GM12873 (cell line): ENCODE measurements around the gene NAIF1.

Experiments
- CTCF ChIP-seq: IDR thresholded peaks from 2 replicates; pipeline ENCODE4 v1.5.1; 2012; ENCODE audit warnings: low read depth, mild to moderate bottlenecking, moderate library complexity, low read length, control low read depth; ENCODE audit not compliant: insufficient read depth; ENCODE audit errors: missing control alignments

The NAIF1 gene

DNA sequence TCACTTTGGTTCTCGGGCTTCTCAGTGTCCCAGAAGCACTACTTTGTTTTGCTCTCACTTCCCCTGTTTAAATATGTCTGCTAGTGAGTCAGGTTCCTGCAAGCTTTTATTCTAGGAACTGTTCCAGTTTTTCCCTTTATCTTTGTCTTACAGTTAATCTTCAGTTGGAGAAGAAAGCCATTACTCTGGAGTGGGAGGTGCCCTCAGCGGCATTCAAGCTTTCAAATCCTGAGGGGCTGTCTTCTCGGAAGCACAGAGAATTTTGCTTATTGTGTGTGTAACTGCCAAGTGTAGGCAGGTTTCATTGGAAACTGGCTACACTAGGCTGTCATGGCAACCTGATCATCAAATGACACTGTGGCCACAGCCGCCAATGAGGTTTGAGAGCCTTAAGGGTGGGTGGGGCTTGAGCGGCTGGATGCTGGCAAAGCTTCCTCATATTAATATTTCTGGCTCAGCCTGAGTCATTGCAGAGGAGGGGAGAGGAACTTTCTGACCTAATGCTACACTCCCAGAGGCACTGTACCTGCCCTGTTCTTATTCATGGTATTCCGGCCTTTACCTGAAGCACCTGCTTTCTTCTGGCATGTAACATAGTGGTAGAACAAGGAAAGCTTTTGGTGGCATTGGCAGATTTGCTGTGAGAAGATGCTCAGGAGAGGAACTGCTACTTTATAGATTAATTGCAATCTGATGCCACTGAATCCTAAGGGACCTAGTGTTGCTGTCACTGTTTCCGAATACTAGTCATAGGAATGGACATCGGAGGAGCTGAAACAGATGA, 27.2 kb upstream of the NAIF1 start:
- TF ChIP-seq CTCF, result no peak

DNA sequence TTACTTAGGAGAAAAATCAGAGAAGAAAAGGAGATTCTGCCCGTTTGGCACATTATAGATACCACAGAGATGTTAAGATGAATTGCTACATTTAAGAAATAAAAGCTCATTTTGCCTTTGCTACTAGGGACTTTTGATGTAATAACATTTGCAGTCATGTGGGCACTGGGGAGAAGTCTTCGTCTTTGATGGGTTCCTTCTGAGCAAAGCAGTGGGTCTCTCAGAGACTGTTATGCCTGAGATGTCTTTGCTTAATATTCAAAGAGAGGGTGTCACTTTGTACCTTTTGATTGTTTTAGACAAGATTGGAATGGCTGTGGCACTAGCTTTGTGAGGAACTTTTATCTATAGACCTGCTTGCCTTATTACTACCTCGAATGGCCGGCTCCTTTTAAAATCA, 25.9 kb upstream of the NAIF1 start:
- TF ChIP-seq CTCF, result no peak

- no peak for TF ChIP-seq CTCF
Measured at GRCh38 chr9:128092199-128092977, 25.3 kb upstream of the NAIF1 start.

DNA sequence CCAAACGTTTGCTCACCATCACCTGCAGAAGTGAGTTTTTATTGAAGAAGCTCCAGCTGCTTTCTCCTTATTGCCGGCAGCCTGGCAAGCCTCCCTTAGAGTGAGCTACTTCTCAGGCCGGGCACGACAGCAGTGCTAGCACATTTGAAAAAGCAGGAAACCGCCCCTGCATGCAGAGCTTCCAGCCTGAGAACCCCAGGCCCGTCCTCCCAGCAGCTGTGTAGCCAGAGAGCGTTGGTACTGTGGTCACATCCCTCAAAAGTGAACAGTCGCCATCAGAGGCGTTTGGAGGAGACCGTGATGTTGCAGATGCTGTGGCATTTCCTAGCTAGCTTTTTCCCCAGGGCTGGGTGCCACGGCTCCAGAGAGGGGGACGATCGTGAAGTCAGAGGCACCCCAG, 24.5 kb upstream of the NAIF1 start:
- no peak for TF ChIP-seq CTCF

GRCh38 chr9:128091144-128091543, 24.0 kb upstream of the NAIF1 start:
- TF ChIP-seq CTCF, result no peak

GRCh38 chr9:128089299-128089698, 22.2 kb upstream of the NAIF1 start:
- no peak for TF ChIP-seq CTCF

DNA sequence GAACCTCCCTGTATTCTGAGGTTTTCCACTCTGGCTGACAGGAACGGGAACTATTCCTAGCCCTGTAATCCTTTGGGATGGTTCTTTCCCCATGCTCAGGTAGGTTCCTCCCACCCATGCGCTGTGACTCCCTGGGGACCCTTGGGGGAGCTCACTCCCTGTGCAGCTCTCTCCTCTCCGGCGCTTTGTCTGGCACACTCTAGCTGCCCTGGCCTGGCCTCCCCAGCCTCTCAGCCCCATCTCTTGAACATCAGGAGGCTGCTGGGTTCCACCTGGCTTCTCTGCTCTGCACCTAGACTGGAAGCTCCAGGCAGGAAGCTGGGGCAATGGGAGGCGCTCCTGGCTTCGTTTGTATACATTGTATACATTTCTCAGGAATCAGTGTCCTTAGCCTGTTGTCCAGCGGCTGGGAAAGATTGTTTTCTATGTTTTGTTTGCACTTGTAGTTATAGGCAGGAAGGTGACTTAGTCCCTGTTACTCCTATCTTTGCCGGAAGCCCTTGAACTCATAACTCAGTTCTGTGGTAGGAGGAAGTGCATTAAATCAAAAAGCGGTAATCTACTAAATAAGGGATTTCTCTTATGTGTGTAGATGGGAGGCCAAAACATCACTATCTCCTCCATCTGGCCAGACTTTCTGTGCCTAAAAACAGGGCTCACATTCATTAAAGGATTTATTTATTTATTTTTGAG, 21.3 kb upstream of the NAIF1 start:
- TF ChIP-seq CTCF, result no peak
